ENCODE results near the gene HAND2. TPM values are rescaled to one million over a fixed set of nuclear protein-coding genes. Genes with fewer than 3 reads are reported as not detected.

Gene HAND2
- total RNA-seq, 1 donor from 2014 or later = not detected

DNA sequence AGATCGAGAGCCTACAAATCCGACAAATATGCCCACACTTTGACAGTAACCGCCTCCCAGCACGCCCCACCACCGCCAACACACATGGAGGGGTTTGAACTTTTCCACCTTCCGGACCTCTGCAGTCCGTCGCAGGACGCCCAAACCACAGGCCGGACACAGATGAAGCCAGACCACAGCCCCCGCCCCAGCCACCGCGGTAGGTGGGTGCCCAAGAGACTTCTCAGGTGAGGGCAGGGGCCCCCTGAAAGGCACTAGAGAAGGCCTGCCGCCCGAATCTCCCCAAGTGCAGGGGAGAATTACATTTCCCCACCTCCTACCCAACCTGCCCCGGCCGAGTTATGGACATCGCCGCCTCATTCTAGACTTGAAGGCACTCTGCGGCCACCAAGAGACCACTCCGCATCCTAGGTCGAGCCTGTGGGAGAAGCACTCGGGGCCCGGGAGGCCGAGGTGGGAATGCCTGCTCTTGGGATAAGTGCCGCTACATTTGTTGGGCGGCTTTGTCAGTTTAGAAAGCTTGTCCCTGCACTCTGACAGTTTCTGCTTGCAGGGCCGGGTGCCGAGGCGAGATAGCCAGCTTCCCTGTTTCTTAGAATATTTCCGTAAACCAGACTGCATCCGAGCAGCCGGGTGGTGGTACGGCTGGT is 21.5 kb downstream of the HAND2 start:
- Histone ChIP-seq H3K27me3 (ENCODE audit: insufficient read depth, low read length) (peaks cover 81% of the 10 kb centered on the region), H3K4me2 (ENCODE audit: low read length) (peak overlapping the region; percentile 87)
- FAIRE-seq = no peak

DNA sequence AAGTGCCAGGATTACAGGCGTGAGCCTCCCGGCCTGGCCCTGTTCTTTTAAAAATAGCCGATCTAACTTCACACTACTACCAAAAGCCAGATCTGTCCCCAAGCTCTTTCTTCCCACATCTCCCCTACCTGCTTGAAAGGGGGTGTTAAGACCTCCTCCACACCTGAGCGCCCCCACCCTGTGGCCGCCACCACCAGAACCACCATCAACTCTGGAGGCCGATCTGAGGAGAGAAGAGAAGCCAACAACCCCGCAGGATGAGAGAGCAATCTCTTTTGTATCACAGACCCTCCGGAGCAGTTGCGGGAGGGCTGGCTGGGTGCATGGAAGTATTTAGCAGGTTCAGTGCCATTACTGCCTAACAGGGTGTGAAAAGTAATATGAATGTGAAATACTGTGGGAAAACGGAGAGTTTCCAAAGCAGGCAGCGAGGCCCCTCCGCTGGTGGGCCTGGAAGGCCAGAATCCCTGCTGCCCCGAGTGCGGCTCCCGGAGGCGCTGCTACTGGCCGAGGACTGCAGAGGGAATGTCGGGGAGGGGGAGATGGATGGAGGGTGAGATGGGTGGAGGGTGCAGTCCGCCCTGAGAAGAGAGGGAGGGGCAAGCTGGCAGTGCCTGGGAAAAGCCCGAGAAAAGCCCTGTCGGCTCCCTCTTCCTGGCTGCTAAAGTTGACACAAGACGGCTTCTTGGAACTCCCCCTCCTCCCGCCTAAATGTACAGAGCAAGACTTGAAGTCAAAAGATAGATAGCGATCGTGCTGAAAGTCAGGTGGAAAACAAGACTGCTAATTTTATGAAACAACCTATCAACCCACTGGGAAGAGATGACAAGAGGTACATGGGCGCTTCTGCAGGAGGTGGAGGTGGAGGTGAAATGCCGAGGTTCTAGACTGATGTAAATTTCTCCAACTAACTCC is 22.3 kb downstream of the HAND2 start:
- H4K20me1 ChIP-seq (ENCODE audit: insufficient read depth, low read length) = no peaks in the 10 kb centered on the region
- H3K4me3 ChIP-seq (ENCODE audit: insufficient read depth, low read depth, low read length) = no peak overlapping the region
- Mint-ChIP-seq H3K27ac (ENCODE audit: unreplicated experiment) (no peak overlapping the region), H3K4me3 (ENCODE audit: unreplicated experiment) (no peak overlapping the region), H3K27me3 (ENCODE audit: low read depth, unreplicated experiment) (peaks cover 93% of the 10 kb centered on the region), H3K4me1 (ENCODE audit: low read depth, unreplicated experiment) (no peaks in the 10 kb centered on the region), H3K9me3 (ENCODE audit: unreplicated experiment) (peaks cover 32% of the 10 kb centered on the region), H3K36me3 (ENCODE audit: low read depth, unreplicated experiment) (peaks cover 4% of the 10 kb centered on the region)
- no peaks in the 10 kb centered on the region for H3K79me2 ChIP-seq (ENCODE audit: insufficient read depth, low read length)
- H3K27me3 ChIP-seq (ENCODE audit: insufficient read depth, low read length) = peaks cover 80% of the 10 kb centered on the region
- no peaks in the 10 kb centered on the region for H3K36me3 ChIP-seq (ENCODE audit: insufficient read depth, low read length)
- FAIRE-seq (no peak), DNase-seq (ENCODE audit: low read depth) (no peak)
- no peak overlapping the region for H3K4me2 ChIP-seq (ENCODE audit: low read length)
- peaks cover 2% of the 10 kb centered on the region for H3K4me1 ChIP-seq (ENCODE audit: insufficient read depth, low read length)
- H3K9me3 ChIP-seq (ENCODE audit: insufficient read depth, low read depth, low read length) = peaks cover 13% of the 10 kb centered on the region
- TF ChIP-seq EZH2 (IDR thresholded peaks at IDR 0.05; ENCODE audit: insufficient read depth, low read length) = no peak
- TF ChIP-seq, protein P1, sequence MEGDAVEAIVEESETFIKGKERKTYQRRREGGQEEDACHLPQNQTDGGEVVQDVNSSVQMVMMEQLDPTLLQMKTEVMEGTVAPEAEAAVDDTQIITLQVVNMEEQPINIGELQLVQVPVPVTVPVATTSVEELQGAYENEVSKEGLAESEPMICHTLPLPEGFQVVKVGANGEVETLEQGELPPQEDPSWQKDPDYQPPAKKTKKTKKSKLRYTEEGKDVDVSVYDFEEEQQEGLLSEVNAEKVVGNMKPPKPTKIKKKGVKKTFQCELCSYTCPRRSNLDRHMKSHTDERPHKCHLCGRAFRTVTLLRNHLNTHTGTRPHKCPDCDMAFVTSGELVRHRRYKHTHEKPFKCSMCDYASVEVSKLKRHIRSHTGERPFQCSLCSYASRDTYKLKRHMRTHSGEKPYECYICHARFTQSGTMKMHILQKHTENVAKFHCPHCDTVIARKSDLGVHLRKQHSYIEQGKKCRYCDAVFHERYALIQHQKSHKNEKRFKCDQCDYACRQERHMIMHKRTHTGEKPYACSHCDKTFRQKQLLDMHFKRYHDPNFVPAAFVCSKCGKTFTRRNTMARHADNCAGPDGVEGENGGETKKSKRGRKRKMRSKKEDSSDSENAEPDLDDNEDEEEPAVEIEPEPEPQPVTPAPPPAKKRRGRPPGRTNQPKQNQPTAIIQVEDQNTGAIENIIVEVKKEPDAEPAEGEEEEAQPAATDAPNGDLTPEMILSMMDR (IDR thresholded peaks at IDR 0.05; ENCODE audit: insufficient read depth, low read depth, low read length) = no peak
- H2AFZ ChIP-seq (ENCODE audit: low read depth, low read length) = no peak overlapping the region
- H3K9ac ChIP-seq (ENCODE audit: low read length) = no peak overlapping the region
- no peak overlapping the region for H3K27ac ChIP-seq (ENCODE audit: low read depth, low read length)

More for the DNA sequence above, 21.5 kb downstream of the HAND2 start:
- peaks cover 30% of the 10 kb centered on the region for H3K9me3 Mint-ChIP-seq (ENCODE audit: unreplicated experiment)
- no peak overlapping the region for H3K27ac ChIP-seq (ENCODE audit: low read depth, low read length)
- no peaks in the 10 kb centered on the region for H4K20me1 ChIP-seq (ENCODE audit: insufficient read depth, low read length)
- H3K4me1 ChIP-seq (ENCODE audit: insufficient read depth, low read length) = peaks cover 2% of the 10 kb centered on the region
- no peak overlapping the region for H3K9ac ChIP-seq (ENCODE audit: low read length)
- no peaks in the 10 kb centered on the region for H3K4me1 Mint-ChIP-seq (ENCODE audit: low read depth, unreplicated experiment)
- peaks cover 13% of the 10 kb centered on the region for H3K9me3 ChIP-seq (ENCODE audit: insufficient read depth, low read depth, low read length)
- peak overlapping the region; percentile 79 for H3K4me3 Mint-ChIP-seq (ENCODE audit: unreplicated experiment)
- peak overlapping the region; percentile 60 for H3K4me3 ChIP-seq (ENCODE audit: insufficient read depth, low read depth, low read length)
- no peaks in the 10 kb centered on the region for H3K36me3 ChIP-seq (ENCODE audit: insufficient read depth, low read length)
- H3K79me2 ChIP-seq (ENCODE audit: insufficient read depth, low read length) = no peaks in the 10 kb centered on the region
- DNase-seq (ENCODE audit: low read depth) = no peak
- H2AFZ ChIP-seq (ENCODE audit: low read depth, low read length) = peak overlapping the region; percentile 90
- peaks cover 94% of the 10 kb centered on the region for H3K27me3 Mint-ChIP-seq (ENCODE audit: low read depth, unreplicated experiment)
- TF ChIP-seq EZH2 (IDR thresholded peaks at IDR 0.05; ENCODE audit: insufficient read depth, low read length) = no peak
- TF ChIP-seq, protein P1 (IDR thresholded peaks at IDR 0.05; ENCODE audit: insufficient read depth, low read depth, low read length) = no peak
- H3K36me3 Mint-ChIP-seq (ENCODE audit: low read depth, unreplicated experiment) = peaks cover 4% of the 10 kb centered on the region
- no peak overlapping the region for H3K27ac Mint-ChIP-seq (ENCODE audit: unreplicated experiment)
